B cell (primary cell): ENCODE data around the gene HIP1.

Experiments
- CTCF ChIP-seq: fragments of 200-600 bp; IDR thresholded peaks from one replicate; pipeline ENCODE4 v1.8.0; 2022; ENCODE audit warnings: antibody characterized with exemption, mild to moderate bottlenecking
- EZH2 ChIP-seq: IDR thresholded peaks from 2 replicates; pipeline ENCODE4 v1.6.1; 2012; ENCODE audit warnings: borderline replicate concordance, low read depth, mild to moderate bottlenecking, moderate library complexity, low read length; ENCODE audit not compliant: insufficient read depth, poor library complexity, severe bottlenecking

GRCh38 chr7:75723444-75723843 lies 15.3 kb downstream of the HIP1 start:
- no peak for TF ChIP-seq CTCF
- no peak for TF ChIP-seq EZH2
